Lung (tissue), 12 donors: ENCODE results near the gene RGP1. TPM values are rescaled to one million over a fixed set of nuclear protein-coding genes. Genes with fewer than 3 reads are reported as not detected.
A peak's percentile ranks its signal among the peaks of the same experiment; 100 is the strongest.

Experiments used
- ATAC-seq: fragments of 200-7000 bp; cut with Tn5 transposase; one replicate; pipeline ENCODE4 v1.9.1; 2020; ENCODE audit warnings: moderate number of reproducible peaks; ENCODE audit not compliant: insufficient read depth, low FRiP score
- DNase-seq, 3 donors: peaks; one replicate each; pipeline ENCODE4 v3.0.0-alpha.2; 2013 to 2017
- H3K27ac ChIP-seq, 2 donors: one replicate each; pipeline ENCODE4 v1.5.1; 2013; ENCODE audit warnings: mild to moderate bottlenecking in 2 of 2, moderate library complexity in 2 of 2, control low read depth in 1 of 2, inconsistent platforms in 1 of 2, low read depth in 1 of 2, low read length in 1 of 2
- H3K27me3 ChIP-seq, 3 donors: one replicate each; pipeline ENCODE4 v1.5.1; 2013; ENCODE audit warnings: low read length in 2 of 3; ENCODE audit not compliant: control insufficient read depth in 3 of 3, insufficient read depth in 3 of 3
- H3K36me3 ChIP-seq, 4 donors: one replicate each; pipeline ENCODE4 v1.5.1; 2013; ENCODE audit warnings: low read length in 4 of 4, mild to moderate bottlenecking in 1 of 4, moderate library complexity in 1 of 4; ENCODE audit not compliant: control insufficient read depth in 4 of 4, insufficient read depth in 4 of 4
- H3K4me1 ChIP-seq, 5 donors: one replicate each; pipeline ENCODE4 v1.5.1; 2013; ENCODE audit warnings: low read length in 5 of 5, mild to moderate bottlenecking in 2 of 5, moderate library complexity in 1 of 5; ENCODE audit not compliant: control insufficient read depth in 5 of 5, insufficient read depth in 5 of 5
- H3K4me3 ChIP-seq: one replicate; pipeline ENCODE4 v1.5.1; 2013; ENCODE audit warnings: mild to moderate bottlenecking, control low read depth, moderate library complexity
- H3K9ac ChIP-seq, 2 donors: one replicate each; pipeline ENCODE4 v1.5.1; 2013; ENCODE audit warnings: low read length in 2 of 2, control low read depth in 1 of 2; ENCODE audit not compliant: insufficient read depth in 1 of 2
- H3K9me3 ChIP-seq, 4 donors: one replicate each; pipeline ENCODE4 v1.5.1; 2013; ENCODE audit warnings: low read length in 3 of 4, mild to moderate bottlenecking in 1 of 4, moderate library complexity in 1 of 4; ENCODE audit not compliant: control insufficient read depth in 4 of 4, insufficient read depth in 3 of 4
- CTCF ChIP-seq: IDR thresholded peaks from 2 replicates; pipeline ENCODE4 v1.5.1; 2012; ENCODE audit warnings: mild to moderate bottlenecking; ENCODE audit errors: control extremely low read depth, extremely low read depth
- WGBS, 2 donors: extraction: QIAGEN DNeasy Blood & Tissue Kit; methylation state at CpG; one replicate each; pipeline ENCODE4 v1.1.7; 2013; 5-methylcytosine and 5-hydroxymethylcytosine counted together
- polyA plus RNA-seq, 2 donors: library from polyadenylated mRNA; stranded (reverse); fragments of 200-250 nt; gene quantifications; one replicate each; pipeline ENCODE4 v1.2.1, GENCODE V29; 2013
- total RNA-seq, 2 donors: library from RNA; depleted of rRNA in 1 of 2; stranded (reverse); fragments of >200 nt in 1 of 2; gene quantifications; one replicate each; pipeline ENCODE4 v1.2.1, GENCODE V29; 2014 to 2021
- donor health status: control.
- donor health status: control.
- donor health status: Bipolar disorder and iron deficiency.
- donor health status: healthy.
- donor health status: DM: yes; HTN: yes; CAD: no.

The RGP1 gene
- total and polyA plus RNA-seq, 4 donors, result 11.7 to 33.2 (median 12.9) TPM

GRCh38 chr9:35797311-35798109, 48.4 kb downstream of the RGP1 start:
- DNase-seq, result no peak
- 89 to 94% methylated on average over 6 of the region's 6 CpGs for WGBS, 2 donors
- no peaks in the 10 kb centered on the region for H3K27me3 ChIP-seq
- ATAC-seq, result no peak
- no peaks in the 10 kb centered on the region for H3K9me3 ChIP-seq
- peaks cover 0 to 21% (median 8%) of the 10 kb centered on the region in 5 donors for H3K4me1 ChIP-seq
- H3K27ac ChIP-seq, result no peak overlapping the region
- no peak overlapping the region for H3K4me3 ChIP-seq
- TF ChIP-seq CTCF, result no peak
- peaks cover 0 to 34% (median 19%) of the 10 kb centered on the region in 4 donors for H3K36me3 ChIP-seq
- no peak overlapping the region for H3K9ac ChIP-seq

- H3K27ac ChIP-seq, result peak overlapping the region in 1 of 2 donors; percentile 1
- WGBS, 2 donors, result 83 to 96% methylated on average over 4 of the region's 4 CpGs
- H3K27me3 ChIP-seq, result no peaks in the 10 kb centered on the region
- no peak for TF ChIP-seq CTCF
- peaks cover 0 to 37% (median 19%) of the 10 kb centered on the region in 4 donors for H3K36me3 ChIP-seq
- ATAC-seq (no peak), DNase-seq (no peak)
- peaks cover 0 to 8% (median 0%) of the 10 kb centered on the region in 5 donors for H3K4me1 ChIP-seq
- H3K9ac ChIP-seq, result no peak overlapping the region
- no peaks in the 10 kb centered on the region for H3K9me3 ChIP-seq
- H3K4me3 ChIP-seq, result no peak overlapping the region
Observed at GRCh38 chr9:35798658-35799374, 49.7 kb downstream of the RGP1 start.

GRCh38 chr9:35800530-35800929, 51.4 kb downstream of the RGP1 start:
- no peak for TF ChIP-seq CTCF
- H3K9ac ChIP-seq, result no peak overlapping the region
- no peak for DNase-seq
- H3K36me3 ChIP-seq, result peaks cover 0 to 48% (median 21%) of the 10 kb centered on the region in 4 donors
- H3K27ac ChIP-seq, result no peak overlapping the region
- WGBS, 2 donors, result 92 to 99% methylated on average over 7 of the region's 7 CpGs
- no peaks in the 10 kb centered on the region for H3K27me3 ChIP-seq
- H3K4me3 ChIP-seq, result no peak overlapping the region
- H3K9me3 ChIP-seq, result no peaks in the 10 kb centered on the region
- ATAC-seq, result no peak
- no peaks in the 10 kb centered on the region for H3K4me1 ChIP-seq
